OCI-LY7 (cell line): ENCODE measurements around the gene RNU7-1.

Experiments
- CTCF ChIP-seq: fragments of 200-600 bp; sonication (generic); conservative IDR thresholded peaks from 2 replicates; pipeline ENCODE4 v1.5.1; 2014; ENCODE audit warnings: mild to moderate bottlenecking, antibody characterized with exemption, low read length, moderate library complexity, mixed read lengths
- EZH2phosphoT487 ChIP-seq: fragments of 200-600 bp; sonication (generic); IDR thresholded peaks from 2 replicates; pipeline ENCODE4 v1.6.1; 2018; ENCODE audit warnings: low read depth, borderline replicate concordance, mild to moderate bottlenecking, mixed run types, antibody characterized with exemption, low read length, moderate library complexity, mixed read lengths

DNA sequence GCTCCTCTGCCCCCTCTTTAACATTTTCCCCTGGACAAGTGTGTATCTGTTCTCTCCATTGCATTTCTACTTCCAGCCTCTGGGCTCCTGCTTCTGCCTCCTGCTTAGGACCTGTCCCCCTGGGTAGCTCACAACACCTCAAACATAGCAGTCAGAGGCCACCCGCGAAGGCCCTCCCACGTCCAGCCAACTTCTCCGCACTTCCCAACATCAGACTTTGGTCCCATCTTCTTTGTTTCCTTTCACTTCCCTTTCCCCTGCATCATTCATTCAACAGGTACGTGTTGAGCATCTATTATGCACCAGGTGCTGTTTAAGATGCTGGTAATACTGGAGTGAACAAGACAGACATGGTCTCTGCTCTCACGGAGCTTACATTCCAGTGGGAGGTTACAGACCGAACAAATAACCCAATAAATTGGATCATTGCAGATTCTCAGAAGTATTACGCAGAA, 3.3 kb downstream of the RNU7-1 start:
- TF ChIP-seq CTCF (no peak), EZH2phosphoT487 (no peak)
